OCI-LY3 (cell line): ENCODE measurements around the gene AIG1.

Experiments
- CTCF ChIP-seq: fragments of 200-600, 300-600 bp; sonication (generic); IDR thresholded peaks from 2 replicates; pipeline ENCODE4 v1.5.1; 2014; ENCODE audit warnings: antibody characterized with exemption, low read length, low read depth
- EZH2phosphoT487 ChIP-seq: fragments of 200-600 bp; shearing (Covaris generic); IDR thresholded peaks from 2 replicates; pipeline ENCODE4 v1.6.1; 2018; ENCODE audit warnings: antibody characterized with exemption, mixed run types, low read depth

GRCh38 chr6:143176090-143177021 lies 115.7 kb downstream of the AIG1 start:
- TF ChIP-seq CTCF: peak; percentile 15; the same call in 1 of the 2 replicates
- TF ChIP-seq EZH2phosphoT487: no peak
